ENCODE measurements around the gene CHST8.
"Not testable (repeated sequence)": the region's sequence is repeated elsewhere in the genome, so short reads cannot be mapped to it uniquely, and the experiment has no call there.

CHST8 gene, protein sequence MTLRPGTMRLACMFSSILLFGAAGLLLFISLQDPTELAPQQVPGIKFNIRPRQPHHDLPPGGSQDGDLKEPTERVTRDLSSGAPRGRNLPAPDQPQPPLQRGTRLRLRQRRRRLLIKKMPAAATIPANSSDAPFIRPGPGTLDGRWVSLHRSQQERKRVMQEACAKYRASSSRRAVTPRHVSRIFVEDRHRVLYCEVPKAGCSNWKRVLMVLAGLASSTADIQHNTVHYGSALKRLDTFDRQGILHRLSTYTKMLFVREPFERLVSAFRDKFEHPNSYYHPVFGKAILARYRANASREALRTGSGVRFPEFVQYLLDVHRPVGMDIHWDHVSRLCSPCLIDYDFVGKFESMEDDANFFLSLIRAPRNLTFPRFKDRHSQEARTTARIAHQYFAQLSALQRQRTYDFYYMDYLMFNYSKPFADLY

GRCh38 chr19:33621811-33622504 is at the start of gene CHST8:
Gene CHST8, plus strand, starts transcription at chr19:33621953. Its CDS starts 67,309 bp downstream, at chr19:33689262.
- no peak for DNase-seq (ENCODE audit: low read depth)

- DNase-seq (ENCODE audit: low read depth), result no peak
These were observed 48.8 kb upstream of the CHST8 start for GRCh38 chr19:33572929-33573328.

DNA sequence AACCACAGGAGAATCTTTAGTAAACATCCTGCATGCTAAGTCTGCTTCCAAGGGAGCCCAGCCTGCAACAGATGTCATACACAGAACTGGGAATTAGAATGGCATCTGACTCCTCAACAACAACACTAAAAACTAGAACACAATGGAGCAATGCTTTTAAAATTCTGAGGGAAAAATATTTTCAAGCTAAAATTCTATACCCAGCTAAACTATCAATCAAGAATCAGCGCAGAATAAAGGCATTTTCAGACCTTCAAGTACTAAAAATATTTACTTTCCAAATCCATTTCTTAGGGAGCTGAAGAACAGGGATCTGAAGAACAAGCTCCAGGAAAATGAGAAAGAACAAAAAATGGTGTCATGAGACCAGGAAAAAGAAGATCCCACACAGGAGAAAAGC is 46.9 kb upstream of the CHST8 start:
- DNase-seq (ENCODE audit: low read depth), result no peak

- DNase-seq (ENCODE audit: low read depth), result no peak
These were observed 43.1 kb upstream of the CHST8 start for GRCh38 chr19:33578697-33579096.

- no peak for DNase-seq (ENCODE audit: low read depth)
These were observed 41.6 kb upstream of the CHST8 start for GRCh38 chr19:33580026-33580644.

- DNase-seq (ENCODE audit: low read depth), result no peak
These were observed 41.1 kb upstream of the CHST8 start for GRCh38 chr19:33580645-33581037.

- no peak for DNase-seq (ENCODE audit: low read depth)
These were observed 38.8 kb upstream of the CHST8 start for GRCh38 chr19:33582914-33583313.

GRCh38 chr19:33587150-33587549 is 34.6 kb upstream of the CHST8 start:
- DNase-seq (ENCODE audit: low read depth), result no peak

DNA sequence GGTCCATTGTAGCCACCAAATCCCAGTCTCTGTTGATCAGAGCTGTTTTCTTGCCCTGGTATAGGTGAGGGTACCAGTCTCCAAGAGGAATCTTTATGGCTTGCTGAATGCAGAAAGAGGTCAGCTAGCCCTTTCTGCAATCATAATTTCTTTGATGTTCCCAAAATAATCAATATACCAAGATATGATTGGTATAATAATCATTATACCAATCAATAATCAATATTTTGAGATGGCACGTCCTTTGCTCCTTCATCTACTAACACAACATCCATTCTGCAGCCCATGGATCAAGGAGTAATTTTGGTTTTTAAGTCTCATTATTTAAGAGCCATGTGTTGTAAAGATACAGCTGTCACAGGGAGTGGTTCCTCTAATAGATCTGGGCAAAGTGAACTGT is 31.5 kb upstream of the CHST8 start:
- DNase-seq (ENCODE audit: low read depth), result no peak

DNA sequence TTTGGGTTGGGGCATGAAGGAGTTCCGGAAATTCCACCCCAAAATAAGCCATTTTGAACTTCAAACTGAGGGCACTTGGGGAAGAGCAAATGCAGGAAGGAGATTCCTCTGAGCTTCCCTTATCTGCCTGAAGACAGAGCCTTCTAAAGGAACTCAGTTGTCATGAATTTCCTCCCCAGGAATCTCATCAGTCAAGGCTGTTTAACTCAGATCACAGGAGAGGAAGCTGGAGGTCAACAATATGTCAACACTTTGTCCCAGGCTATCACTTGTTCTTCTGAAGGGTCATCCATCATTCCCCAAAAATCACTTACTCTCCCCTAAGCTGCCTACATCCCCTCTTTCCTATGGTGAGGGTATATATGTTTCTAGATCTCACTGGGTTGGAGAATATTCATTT is 26.0 kb upstream of the CHST8 start:
- no peak for DNase-seq (ENCODE audit: low read depth)

DNA sequence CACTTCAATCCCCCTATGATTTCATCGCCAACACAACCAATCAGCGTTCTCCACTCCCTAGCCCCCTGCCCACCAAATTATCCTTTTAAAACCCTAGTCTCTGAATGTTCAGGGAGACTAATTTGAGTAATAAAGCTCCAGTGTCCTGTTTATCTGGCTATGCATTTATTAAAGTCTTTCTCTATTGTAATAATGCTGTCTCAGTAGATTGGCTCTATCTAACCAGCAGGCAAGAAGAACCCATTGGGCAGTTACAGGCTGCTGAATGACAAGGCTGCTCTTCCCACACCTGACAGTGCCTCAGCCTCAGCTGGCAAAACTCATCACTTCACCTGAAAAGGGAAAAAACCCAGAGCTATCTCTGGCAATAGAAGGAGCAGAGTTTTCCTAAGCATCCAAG is 20.2 kb upstream of the CHST8 start:
- DNase-seq (ENCODE audit: low read depth), result no peak

DNA sequence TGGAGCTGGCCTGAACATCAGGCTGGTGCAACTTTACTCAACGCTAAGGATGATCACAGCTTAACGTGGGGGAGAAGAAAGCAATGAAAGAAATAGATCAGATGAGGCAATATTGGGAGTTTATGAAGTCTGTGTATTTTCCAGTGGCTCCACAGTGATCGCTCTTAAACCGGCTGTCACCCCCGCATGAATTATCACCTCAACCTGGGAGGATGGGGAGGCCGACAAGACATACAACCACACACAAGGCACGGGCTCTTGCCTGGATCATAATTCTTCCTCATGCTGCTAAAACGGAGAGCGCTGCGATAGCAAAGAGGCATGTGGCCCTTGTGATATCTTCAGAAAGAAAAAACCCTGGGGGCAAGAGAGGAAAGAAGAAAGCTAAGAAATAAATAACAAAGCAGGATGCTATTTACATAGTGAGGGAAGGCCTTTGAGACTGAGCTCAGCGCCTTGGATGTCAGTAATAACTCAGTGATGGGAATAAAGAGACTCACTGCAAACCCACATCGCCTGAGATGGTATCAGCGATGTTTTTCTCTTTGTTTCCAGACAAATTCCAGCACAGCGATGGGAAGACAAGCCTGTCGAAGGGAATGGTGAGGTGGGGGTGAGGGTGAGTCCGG is 19.1 kb upstream of the CHST8 start:
- no peak for DNase-seq (ENCODE audit: low read depth)

DNA sequence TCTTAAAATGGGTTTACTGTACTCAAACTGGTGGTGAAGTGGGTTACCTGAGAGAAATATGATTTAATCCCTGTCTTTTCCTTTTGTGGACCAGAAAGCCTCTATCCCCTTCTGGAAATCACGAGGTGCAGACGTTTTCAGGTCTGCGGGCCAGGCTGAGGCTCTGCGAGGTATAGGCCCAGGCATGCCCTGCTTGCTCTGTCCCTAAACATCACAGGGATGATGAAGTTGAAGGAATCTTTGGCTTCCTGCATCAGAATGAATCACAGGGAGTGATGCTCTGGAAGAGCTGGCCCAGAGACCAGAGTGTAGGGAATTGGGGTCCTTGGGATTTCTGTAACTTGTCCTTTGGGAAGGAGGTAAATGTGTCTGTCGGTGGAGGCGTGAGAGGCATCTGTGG is 18.4 kb upstream of the CHST8 start:
- no peak for DNase-seq (ENCODE audit: low read depth)

DNA sequence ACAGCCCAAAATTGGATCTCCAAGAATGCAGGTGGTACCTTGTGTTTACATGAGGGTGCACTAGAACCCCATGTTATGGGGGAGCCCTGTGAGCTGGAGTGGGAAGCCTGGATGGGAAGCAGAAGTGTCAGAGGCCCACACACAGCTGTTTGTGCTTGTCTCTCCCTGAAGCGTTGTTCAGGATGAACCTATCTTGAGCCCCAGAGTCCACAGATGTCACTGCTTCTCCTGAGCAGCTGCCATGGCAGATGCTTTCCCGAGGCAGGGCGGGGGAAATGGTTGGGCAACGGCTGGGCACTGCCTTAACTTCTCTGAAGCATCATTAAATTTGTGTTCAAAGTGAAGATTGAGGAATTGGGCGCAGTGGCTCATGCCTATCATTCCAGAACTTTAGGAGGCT is 17.1 kb upstream of the CHST8 start:
- no peak for DNase-seq (ENCODE audit: low read depth)

GRCh38 chr19:33605803-33606295 is 15.9 kb upstream of the CHST8 start:
- DNase-seq (ENCODE audit: low read depth), result not testable (repeated sequence)

GRCh38 chr19:33606556-33606955 is 15.2 kb upstream of the CHST8 start:
- DNase-seq (ENCODE audit: low read depth), result no peak

- no peak for DNase-seq (ENCODE audit: low read depth)
These were observed 12.4 kb upstream of the CHST8 start for GRCh38 chr19:33609353-33609752.

GRCh38 chr19:33610588-33610987 is 11.2 kb upstream of the CHST8 start:
- DNase-seq (ENCODE audit: low read depth), result no peak

DNA sequence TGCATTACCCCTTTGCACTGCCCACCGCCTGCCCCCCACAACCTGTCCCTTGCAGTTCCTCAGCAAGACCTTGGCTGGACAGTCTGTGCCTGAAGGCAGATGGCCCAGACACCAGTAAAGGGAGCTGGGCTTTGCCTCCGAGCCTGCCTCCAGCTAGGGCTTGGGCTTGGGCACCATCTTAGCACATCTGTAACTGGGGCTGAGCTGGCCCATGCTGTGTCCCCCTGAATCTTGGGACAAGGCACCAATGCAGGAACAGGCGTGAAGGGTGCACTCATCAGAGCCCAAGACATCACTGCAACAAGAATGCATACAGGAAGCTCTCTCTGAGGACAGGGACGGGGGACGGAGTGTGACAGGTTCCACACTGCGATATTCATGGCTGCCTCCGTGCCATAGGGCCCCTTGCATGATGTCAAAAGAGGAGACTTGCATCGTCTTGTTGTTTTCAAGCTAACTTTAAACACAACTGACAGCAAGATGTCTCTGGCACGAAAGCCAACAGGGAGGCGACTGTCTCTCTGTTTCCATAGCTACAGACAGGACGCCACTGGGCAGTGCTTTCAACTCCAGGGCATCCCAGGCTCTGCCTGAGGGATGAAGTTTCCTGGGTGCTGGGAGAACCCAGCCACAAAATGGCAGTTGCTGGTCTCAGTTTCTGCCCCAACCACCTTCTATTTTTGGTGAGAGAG is 8.7 kb upstream of the CHST8 start:
- DNase-seq (ENCODE audit: low read depth), result no peak

- no peak for DNase-seq (ENCODE audit: low read depth)
These were observed 8.1 kb upstream of the CHST8 start for GRCh38 chr19:33613620-33614000.

GRCh38 chr19:33616346-33616745 is 5.4 kb upstream of the CHST8 start:
- DNase-seq (ENCODE audit: low read depth), result no peak

DNA sequence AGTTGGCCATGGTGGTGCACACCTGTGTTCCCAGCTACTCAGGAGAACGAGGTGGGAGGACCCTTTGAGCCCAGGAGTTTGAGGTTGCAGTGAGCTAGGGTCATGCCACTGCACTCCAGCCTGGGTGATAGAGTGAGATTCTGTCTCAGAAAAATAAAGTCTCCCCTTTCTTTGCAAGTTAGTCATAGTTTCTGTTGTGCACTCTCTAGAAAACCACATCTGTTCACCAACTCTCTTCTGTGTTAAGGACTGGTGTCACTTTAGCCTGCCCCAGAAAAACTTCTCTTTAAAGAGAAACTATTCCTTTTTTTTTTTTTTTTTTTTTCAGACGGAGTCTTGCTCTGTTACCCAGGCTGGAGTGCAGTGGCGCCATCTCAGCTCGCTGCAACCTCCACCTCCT is 4.9 kb upstream of the CHST8 start:
- DNase-seq (ENCODE audit: low read depth), result no peak
